KMS-11 (cell line): ENCODE data around the gene ADAMTS17.
"Not testable (repeated sequence)": the region's sequence is repeated elsewhere in the genome, so short reads cannot be mapped to it uniquely, and the experiment has no call there.

Experiments
- H2AFZ ChIP-seq: fragments of 200-600 bp; sonication (generic); 2 replicates; pipeline ENCODE4 v1.6.1; 2016; ENCODE audit warnings: antibody characterized with exemption, mixed run types, low read depth
- H3K27ac ChIP-seq: fragments of 200-600 bp; sonication (generic); 2 replicates; pipeline ENCODE4 v1.6.1; 2016; ENCODE audit warnings: mild to moderate bottlenecking, mixed run types
- H3K27me3 ChIP-seq: fragments of 200-600 bp; sonication (generic); 2 replicates; pipeline ENCODE4 v1.6.1; 2017; ENCODE audit warnings: mild to moderate bottlenecking, low read depth, mixed run types, moderate library complexity; ENCODE audit not compliant: insufficient read depth
- H3K36me3 ChIP-seq: fragments of 200-600 bp; sonication (generic); 2 replicates; pipeline ENCODE4 v1.6.1; 2017; ENCODE audit warnings: mild to moderate bottlenecking, mixed run types; ENCODE audit not compliant: insufficient read depth
- H3K4me1 ChIP-seq: fragments of 200-600 bp; sonication (generic); 2 replicates; pipeline ENCODE4 v1.6.1; 2016; ENCODE audit warnings: mild to moderate bottlenecking, low read depth, mixed run types; ENCODE audit not compliant: poor library complexity, severe bottlenecking
- H3K4me2 ChIP-seq: fragments of 200-600 bp; sonication (generic); 2 replicates; pipeline ENCODE4 v1.7.0; 2016; ENCODE audit warnings: mild to moderate bottlenecking, mixed run types
- H3K4me3 ChIP-seq: fragments of 200-600 bp; sonication (generic); IDR thresholded peaks from 2 replicates; pipeline ENCODE4 v1.6.1; 2017; ENCODE audit warnings: low read depth, low read length, mixed read lengths; ENCODE audit not compliant: insufficient read depth
- H3K79me2 ChIP-seq: fragments of 200-600 bp; sonication (generic); 2 replicates; pipeline ENCODE4 v1.6.1; 2016; ENCODE audit warnings: low read depth, mixed run types; ENCODE audit not compliant: insufficient read depth
- H3K9ac ChIP-seq: fragments of 200-600 bp; sonication (generic); 2 replicates; pipeline ENCODE4 v1.6.1; 2016; ENCODE audit warnings: mild to moderate bottlenecking, mixed run types
- H4K20me1 ChIP-seq: fragments of 200-600 bp; sonication (generic); 2 replicates; pipeline ENCODE4 v1.6.1; 2016; ENCODE audit warnings: mild to moderate bottlenecking, mixed run types; ENCODE audit not compliant: insufficient read depth
- TF ChIP-seq, protein P1 (sequence below): fragments of 200-600 bp; sonication (generic); conservative IDR thresholded peaks from 2 replicates; pipeline ENCODE4 v1.6.1; 2017; ENCODE audit warnings: low read depth, mild to moderate bottlenecking, antibody characterized with exemption, low read length, moderate library complexity, mixed read lengths

ADAMTS17 gene

DNA sequence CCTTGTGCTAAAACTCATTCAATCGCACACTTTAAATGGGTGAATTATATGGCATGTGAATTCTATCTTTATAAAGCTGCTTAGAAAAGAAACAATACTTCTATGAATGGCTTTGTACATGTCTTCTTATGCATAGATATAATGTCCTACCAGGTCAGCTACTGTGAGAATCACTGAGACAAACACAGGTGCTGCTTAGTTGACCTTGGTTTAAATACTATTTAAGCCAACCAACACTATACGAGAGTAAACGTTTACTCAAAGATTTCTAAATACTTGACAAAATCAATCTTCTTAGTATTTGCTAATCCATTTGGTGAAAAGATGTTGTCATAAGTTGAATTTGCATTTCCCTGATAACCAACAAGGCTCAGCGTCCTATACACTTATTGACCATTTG is 260.3 kb downstream of the ADAMTS17 start:
- Histone ChIP-seq H3K4me3 (no peak overlapping the region), H3K4me1 (no peaks in the 10 kb centered on the region), H3K36me3 (no peaks in the 10 kb centered on the region), H3K79me2 (no peaks in the 10 kb centered on the region), H3K27me3 (no peaks in the 10 kb centered on the region), H4K20me1 (no peaks in the 10 kb centered on the region), H3K9ac (no peak overlapping the region), H3K4me2 (no peak overlapping the region), H2AFZ (no peak overlapping the region), H3K27ac (no peak overlapping the region)
- TF ChIP-seq, protein P1, sequence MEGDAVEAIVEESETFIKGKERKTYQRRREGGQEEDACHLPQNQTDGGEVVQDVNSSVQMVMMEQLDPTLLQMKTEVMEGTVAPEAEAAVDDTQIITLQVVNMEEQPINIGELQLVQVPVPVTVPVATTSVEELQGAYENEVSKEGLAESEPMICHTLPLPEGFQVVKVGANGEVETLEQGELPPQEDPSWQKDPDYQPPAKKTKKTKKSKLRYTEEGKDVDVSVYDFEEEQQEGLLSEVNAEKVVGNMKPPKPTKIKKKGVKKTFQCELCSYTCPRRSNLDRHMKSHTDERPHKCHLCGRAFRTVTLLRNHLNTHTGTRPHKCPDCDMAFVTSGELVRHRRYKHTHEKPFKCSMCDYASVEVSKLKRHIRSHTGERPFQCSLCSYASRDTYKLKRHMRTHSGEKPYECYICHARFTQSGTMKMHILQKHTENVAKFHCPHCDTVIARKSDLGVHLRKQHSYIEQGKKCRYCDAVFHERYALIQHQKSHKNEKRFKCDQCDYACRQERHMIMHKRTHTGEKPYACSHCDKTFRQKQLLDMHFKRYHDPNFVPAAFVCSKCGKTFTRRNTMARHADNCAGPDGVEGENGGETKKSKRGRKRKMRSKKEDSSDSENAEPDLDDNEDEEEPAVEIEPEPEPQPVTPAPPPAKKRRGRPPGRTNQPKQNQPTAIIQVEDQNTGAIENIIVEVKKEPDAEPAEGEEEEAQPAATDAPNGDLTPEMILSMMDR: no peak

DNA sequence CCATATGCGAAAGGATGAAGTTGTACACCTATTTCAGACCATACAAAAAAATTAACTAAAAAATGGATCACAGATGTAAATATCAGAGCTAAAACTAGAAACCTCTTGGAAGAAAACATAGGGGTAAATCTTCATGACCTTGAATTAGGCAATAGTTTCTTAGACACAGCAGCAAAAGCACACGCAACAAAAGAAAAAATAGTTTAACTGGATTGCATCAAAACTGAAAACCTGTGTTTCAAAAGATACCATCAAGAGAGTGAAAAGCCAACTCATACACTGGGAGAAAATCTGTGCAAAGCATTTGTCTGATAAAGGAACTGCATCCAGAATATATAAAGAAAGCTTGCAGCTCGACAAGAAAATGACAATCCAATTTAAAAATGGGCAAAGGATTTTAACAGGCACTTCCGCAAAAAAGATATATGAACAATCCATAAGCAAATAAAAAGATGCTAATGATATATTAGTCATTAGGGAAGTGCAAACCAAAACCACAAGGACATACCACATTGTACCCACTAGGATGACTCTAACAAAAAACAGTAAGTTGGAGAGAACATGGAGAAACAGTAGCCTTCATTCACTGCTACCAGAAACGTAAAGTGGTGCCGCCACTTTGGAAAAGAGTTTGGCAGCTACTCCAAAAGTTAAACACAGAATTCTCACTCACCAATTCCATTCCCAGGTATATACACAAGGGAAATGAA is 263.1 kb downstream of the ADAMTS17 start:
- no peak overlapping the region for H3K4me2 ChIP-seq
- H3K4me1 ChIP-seq: no peaks in the 10 kb centered on the region
- TF ChIP-seq, protein P1: no peak
- no peaks in the 10 kb centered on the region for H3K36me3 ChIP-seq
- H3K27ac ChIP-seq: no peak overlapping the region
- no peaks in the 10 kb centered on the region for H3K79me2 ChIP-seq
- no peak overlapping the region for H2AFZ ChIP-seq
- H3K9ac ChIP-seq: no peak overlapping the region
- no peaks in the 10 kb centered on the region for H3K27me3 ChIP-seq
- H4K20me1 ChIP-seq: no peaks in the 10 kb centered on the region
- no peak overlapping the region for H3K4me3 ChIP-seq

DNA sequence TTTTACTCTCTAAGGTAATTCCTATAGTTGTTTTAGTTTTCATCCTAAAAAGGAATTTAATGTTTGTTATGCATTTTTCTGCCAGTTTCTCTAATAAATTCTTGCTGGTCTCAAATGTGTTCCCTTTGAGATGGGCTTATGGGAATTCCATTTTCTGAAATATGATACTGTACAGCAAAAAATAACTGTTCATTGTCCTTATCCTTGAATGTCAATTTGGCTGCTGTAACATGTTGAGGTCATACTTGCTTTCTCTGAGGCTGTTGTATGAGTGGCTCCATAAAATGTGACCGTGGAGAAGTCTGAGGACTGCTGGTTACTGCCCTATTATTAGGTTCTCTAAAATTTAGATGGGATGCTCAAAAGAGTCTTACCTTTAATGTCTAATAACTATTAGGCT is 266.5 kb downstream of the ADAMTS17 start:
- TF ChIP-seq, protein P1: no peak
- H3K4me3 ChIP-seq: no peak overlapping the region
- no peaks in the 10 kb centered on the region for H3K79me2 ChIP-seq
- no peak overlapping the region for H3K4me2 ChIP-seq
- no peaks in the 10 kb centered on the region for H3K27me3 ChIP-seq
- H3K27ac ChIP-seq: no peak overlapping the region
- H3K36me3 ChIP-seq: no peaks in the 10 kb centered on the region
- H3K9ac ChIP-seq: no peak overlapping the region
- no peaks in the 10 kb centered on the region for H4K20me1 ChIP-seq
- no peak overlapping the region for H2AFZ ChIP-seq
- H3K4me1 ChIP-seq: no peaks in the 10 kb centered on the region

GRCh38 chr15:100073982-100074381 is 267.8 kb downstream of the ADAMTS17 start:
- Histone ChIP-seq H3K27me3 (no peaks in the 10 kb centered on the region), H3K36me3 (no peaks in the 10 kb centered on the region), H3K4me2 (no peak overlapping the region), H3K9ac (no peak overlapping the region), H2AFZ (no peak overlapping the region), H4K20me1 (no peaks in the 10 kb centered on the region), H3K4me3 (no peak overlapping the region), H3K79me2 (no peaks in the 10 kb centered on the region), H3K27ac (no peak overlapping the region), H3K4me1 (no peaks in the 10 kb centered on the region)
- TF ChIP-seq, protein P1: no peak

DNA sequence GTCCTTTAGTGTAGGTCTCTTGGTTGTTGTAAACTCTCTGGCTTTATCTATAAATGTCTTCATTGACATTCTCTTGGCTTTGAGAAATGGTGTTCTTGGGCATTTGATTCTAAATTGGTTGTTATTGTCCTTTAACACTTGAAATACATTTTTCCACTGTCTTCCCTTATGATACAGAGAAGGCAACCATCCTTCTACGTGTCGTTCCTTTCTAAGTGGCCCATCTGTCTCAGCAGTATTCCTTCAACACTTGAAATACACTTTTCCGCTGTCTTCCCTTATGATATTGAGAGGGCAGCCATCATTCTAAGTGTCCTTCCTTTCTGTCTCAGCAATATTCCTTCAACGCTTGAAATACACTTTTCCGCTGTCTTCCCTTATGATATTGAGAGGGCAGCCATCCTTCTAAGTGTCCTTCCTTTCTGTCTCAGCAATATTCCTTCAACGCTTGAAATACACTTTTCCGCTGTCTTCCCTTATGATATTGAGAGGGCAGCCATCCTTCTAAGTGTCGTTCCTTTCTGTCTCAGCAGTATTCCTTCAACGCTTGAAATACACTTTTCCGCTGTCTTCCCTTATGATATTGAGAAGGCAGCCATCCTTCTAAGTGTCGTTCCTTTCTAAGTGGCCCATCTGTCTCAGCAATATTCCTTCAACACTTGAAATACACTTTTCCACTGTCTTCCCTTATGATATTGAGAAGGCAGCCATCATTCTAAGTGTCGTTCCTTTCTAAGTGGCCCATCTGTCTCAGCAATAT is 275.1 kb downstream of the ADAMTS17 start:
- H3K9ac ChIP-seq, H2AFZ ChIP-seq, H3K36me3 ChIP-seq, H3K4me1 ChIP-seq, H3K27me3 ChIP-seq, H3K4me3 ChIP-seq, H3K27ac ChIP-seq, H4K20me1 ChIP-seq, H3K79me2 ChIP-seq, H3K4me2 ChIP-seq: not testable (repeated sequence)
